IMR-90 (cell line): Measurements from ENCODE around the gene FRMD4B.

Experiments
- BHLHE40 ChIP-seq: fragments of 150-350 bp; IDR thresholded peaks from 2 replicates; pipeline ENCODE4 v1.6.1; 2016; ENCODE audit warnings: mild to moderate bottlenecking, low read depth, low read length
- CEBPB ChIP-seq: IDR thresholded peaks from 2 replicates; pipeline ENCODE4 v1.6.1; 2012; ENCODE audit warnings: low read depth, low read length, improper control_type of control experiment
- CHD1 ChIP-seq: IDR thresholded peaks from 2 replicates; pipeline ENCODE4 v1.6.1; 2012; ENCODE audit warnings: low read depth, low read length, improper control_type of control experiment
- MXI1 ChIP-seq: IDR thresholded peaks from 2 replicates; pipeline ENCODE4 v1.6.1; 2012; ENCODE audit warnings: low read depth, mild to moderate bottlenecking, low read length, moderate library complexity, borderline replicate concordance
- NFE2L2 ChIP-seq: fragments of 150-350 bp; IDR thresholded peaks from 2 replicates; pipeline ENCODE4 v1.6.1; 2016; ENCODE audit warnings: low read depth, mild to moderate bottlenecking, low read length
- POLR2A ChIP-seq: IDR thresholded peaks from 2 replicates; pipeline ENCODE4 v1.6.1; 2012; ENCODE audit warnings: mild to moderate bottlenecking, low read depth, low read length
- RAD21 ChIP-seq: IDR thresholded peaks from 2 replicates; pipeline ENCODE4 v1.6.1; 2012; ENCODE audit warnings: low read length, improper control_type of control experiment
- RCOR1 ChIP-seq: IDR thresholded peaks from 2 replicates; pipeline ENCODE4 v1.6.1; 2012; ENCODE audit warnings: mild to moderate bottlenecking, low read length, improper control_type of control experiment; ENCODE audit not compliant: insufficient replicate concordance
- RFX5 ChIP-seq: IDR thresholded peaks from 2 replicates; pipeline ENCODE4 v1.8.0; 2012; ENCODE audit warnings: low read depth, mild to moderate bottlenecking, low read length, moderate library complexity
- SMC3 ChIP-seq: fragments of 150-350 bp; IDR thresholded peaks from 2 replicates; pipeline ENCODE4 v1.6.1; 2016; ENCODE audit warnings: low read depth, mild to moderate bottlenecking, antibody characterized with exemption, low read length, moderate library complexity
- TF ChIP-seq, protein P1 (sequence below): conservative IDR thresholded peaks from 2 replicates; pipeline ENCODE4 v1.5.1; 2012; ENCODE audit warnings: mild to moderate bottlenecking, low read depth, low read length, improper control_type of control experiment
- TF ChIP-seq, protein P2 (sequence below): fragments of 150-350 bp; IDR thresholded peaks from 2 replicates; pipeline ENCODE4 v1.6.1; 2017; ENCODE audit warnings: mild to moderate bottlenecking, antibody characterized with exemption, low read length, low read depth
- TF ChIP-seq, protein P3 (sequence below): fragments of 150-350 bp; IDR thresholded peaks from 2 replicates; pipeline ENCODE4 v1.6.1; 2016; ENCODE audit warnings: low read depth, mild to moderate bottlenecking, low read length, moderate library complexity, borderline replicate concordance

DNA sequence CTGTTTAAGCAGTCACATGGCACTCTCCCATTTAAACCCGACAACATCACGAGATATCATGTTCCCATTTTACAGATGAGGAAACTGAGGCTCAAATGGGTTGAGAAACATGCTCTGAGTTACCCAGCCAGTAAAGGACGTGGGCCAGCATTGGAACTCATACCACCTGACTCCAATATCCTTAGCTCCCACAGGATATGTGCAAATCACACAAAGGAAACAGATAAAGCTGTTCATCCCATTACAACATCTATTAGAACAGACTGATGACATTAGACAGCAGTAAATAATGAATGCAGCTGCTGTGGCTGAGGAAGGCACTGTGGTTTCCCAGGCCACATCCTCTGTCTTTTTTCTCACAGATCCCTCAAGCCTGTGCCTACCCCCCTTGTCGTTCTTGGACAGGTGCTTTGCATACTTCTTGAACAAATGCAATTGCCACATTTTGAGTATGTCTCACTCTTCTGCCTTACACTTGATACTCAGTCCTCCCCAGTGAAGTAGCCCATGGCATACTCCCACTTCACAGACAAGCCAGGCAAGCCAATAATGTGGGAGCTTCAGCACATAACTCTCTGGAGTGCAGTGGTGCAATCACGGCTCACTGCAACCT, 17.7 kb downstream of the FRMD4B start:
- TF ChIP-seq, protein P1, sequence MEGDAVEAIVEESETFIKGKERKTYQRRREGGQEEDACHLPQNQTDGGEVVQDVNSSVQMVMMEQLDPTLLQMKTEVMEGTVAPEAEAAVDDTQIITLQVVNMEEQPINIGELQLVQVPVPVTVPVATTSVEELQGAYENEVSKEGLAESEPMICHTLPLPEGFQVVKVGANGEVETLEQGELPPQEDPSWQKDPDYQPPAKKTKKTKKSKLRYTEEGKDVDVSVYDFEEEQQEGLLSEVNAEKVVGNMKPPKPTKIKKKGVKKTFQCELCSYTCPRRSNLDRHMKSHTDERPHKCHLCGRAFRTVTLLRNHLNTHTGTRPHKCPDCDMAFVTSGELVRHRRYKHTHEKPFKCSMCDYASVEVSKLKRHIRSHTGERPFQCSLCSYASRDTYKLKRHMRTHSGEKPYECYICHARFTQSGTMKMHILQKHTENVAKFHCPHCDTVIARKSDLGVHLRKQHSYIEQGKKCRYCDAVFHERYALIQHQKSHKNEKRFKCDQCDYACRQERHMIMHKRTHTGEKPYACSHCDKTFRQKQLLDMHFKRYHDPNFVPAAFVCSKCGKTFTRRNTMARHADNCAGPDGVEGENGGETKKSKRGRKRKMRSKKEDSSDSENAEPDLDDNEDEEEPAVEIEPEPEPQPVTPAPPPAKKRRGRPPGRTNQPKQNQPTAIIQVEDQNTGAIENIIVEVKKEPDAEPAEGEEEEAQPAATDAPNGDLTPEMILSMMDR = no peak
- TF ChIP-seq CEBPB = no peak
- TF ChIP-seq RCOR1 = no peak
- no peak for TF ChIP-seq RAD21
- TF ChIP-seq BHLHE40 = no peak
- no peak for TF ChIP-seq SMC3
- TF ChIP-seq POLR2A = no peak
- TF ChIP-seq, protein P2, sequence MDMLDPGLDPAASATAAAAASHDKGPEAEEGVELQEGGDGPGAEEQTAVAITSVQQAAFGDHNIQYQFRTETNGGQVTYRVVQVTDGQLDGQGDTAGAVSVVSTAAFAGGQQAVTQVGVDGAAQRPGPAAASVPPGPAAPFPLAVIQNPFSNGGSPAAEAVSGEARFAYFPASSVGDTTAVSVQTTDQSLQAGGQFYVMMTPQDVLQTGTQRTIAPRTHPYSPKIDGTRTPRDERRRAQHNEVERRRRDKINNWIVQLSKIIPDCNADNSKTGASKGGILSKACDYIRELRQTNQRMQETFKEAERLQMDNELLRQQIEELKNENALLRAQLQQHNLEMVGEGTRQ = no peak
- TF ChIP-seq RFX5 = no peak
- TF ChIP-seq CHD1 = no peak
- TF ChIP-seq MXI1 = no peak
- no peak for TF ChIP-seq NFE2L2
- TF ChIP-seq, protein P3, sequence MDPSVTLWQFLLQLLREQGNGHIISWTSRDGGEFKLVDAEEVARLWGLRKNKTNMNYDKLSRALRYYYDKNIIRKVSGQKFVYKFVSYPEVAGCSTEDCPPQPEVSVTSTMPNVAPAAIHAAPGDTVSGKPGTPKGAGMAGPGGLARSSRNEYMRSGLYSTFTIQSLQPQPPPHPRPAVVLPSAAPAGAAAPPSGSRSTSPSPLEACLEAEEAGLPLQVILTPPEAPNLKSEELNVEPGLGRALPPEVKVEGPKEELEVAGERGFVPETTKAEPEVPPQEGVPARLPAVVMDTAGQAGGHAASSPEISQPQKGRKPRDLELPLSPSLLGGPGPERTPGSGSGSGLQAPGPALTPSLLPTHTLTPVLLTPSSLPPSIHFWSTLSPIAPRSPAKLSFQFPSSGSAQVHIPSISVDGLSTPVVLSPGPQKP = no peak
